ENCODE results near the gene DNAJB1.

DNA sequence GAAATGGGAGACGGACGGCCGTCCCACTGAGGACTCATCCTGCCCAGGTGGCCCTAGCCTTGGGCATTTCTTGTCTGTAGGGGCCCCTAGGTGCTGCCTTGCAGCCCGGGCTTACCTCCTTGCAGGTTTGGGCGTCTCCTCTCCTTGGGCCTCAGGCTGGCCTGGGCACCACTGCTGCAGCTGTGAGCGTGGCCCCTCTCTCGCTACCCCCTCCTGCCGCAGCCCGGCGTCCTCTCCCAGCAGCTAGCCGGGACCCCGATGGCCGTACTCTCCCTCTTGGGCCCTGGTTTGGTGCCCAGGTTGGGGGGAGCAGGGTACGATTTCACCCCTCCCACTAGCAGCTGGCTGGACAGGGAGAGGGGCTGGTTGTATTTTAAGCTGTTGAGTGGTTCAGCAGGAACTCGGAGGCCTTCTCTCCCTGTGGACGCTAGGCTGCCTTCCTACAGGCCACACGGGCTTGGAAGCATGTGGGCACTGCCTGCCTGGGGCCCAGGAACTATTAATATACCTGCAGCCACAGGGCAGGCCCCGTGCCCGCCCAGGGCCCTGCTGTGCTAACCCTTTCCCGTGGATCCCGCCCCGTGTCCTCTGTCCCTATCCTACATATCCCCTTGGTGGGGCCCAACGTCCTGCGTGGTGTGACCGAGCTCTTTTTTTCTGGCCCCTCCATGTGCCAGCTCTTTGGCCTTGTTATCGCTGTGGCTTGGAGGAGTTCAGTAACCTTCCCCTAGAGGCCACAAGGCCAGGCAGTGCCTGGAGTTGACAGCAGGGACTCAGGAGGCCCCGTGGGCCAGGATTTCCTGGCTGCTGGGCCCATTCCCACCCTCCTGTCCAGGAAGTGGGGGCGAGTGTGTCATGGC is 41.9 kb upstream of the DNAJB1 start:
- TF ChIP-seq, protein P1, sequence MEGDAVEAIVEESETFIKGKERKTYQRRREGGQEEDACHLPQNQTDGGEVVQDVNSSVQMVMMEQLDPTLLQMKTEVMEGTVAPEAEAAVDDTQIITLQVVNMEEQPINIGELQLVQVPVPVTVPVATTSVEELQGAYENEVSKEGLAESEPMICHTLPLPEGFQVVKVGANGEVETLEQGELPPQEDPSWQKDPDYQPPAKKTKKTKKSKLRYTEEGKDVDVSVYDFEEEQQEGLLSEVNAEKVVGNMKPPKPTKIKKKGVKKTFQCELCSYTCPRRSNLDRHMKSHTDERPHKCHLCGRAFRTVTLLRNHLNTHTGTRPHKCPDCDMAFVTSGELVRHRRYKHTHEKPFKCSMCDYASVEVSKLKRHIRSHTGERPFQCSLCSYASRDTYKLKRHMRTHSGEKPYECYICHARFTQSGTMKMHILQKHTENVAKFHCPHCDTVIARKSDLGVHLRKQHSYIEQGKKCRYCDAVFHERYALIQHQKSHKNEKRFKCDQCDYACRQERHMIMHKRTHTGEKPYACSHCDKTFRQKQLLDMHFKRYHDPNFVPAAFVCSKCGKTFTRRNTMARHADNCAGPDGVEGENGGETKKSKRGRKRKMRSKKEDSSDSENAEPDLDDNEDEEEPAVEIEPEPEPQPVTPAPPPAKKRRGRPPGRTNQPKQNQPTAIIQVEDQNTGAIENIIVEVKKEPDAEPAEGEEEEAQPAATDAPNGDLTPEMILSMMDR (conservative IDR thresholded peaks at IDR 0.05; ENCODE audit: low read length), result no peak
- TF ChIP-seq EZH2phosphoT487 (IDR thresholded peaks at IDR 0.05; ENCODE audit: borderline replicate concordance), result no peak

Measured in Loucy (cell line).